Transverse colon (tissue), 3 donors: ENCODE measurements around the gene VMP1.

ENCODE experiments used
- CTCF ChIP-seq, 5 experiments: fragments of 200-600 bp in 3 of 5; fragments of 450-650 bp in 2 of 5; sonication (generic) in 3 of 5; IDR thresholded peaks; 1 replicate in 2 of 5; 2 replicates in 3 of 5; pipeline ENCODE4 v1.5.1; 2016 to 2017; ENCODE audit warnings: antibody characterized with exemption in 5 of 5, inconsistent platforms in 3 of 5, mild to moderate bottlenecking in 2 of 5, moderate library complexity in 1 of 5
- EP300 ChIP-seq: sonication (generic); formaldehyde crosslinking; IDR thresholded peaks from one replicate; pipeline ENCODE4 v1.6.1; 2017; ENCODE audit warnings: antibody characterized with exemption, low read depth
- POLR2A ChIP-seq: fragments of 450-650 bp; IDR thresholded peaks from one replicate; pipeline ENCODE4 v1.6.1; 2016; ENCODE audit warnings: antibody characterized with exemption, mild to moderate bottlenecking, moderate library complexity

- TF ChIP-seq CTCF (IDR thresholded peaks at IDR 0.05), result no peak
- no peak for TF ChIP-seq POLR2A
- TF ChIP-seq EP300, result no peak
Measured at GRCh38 chr17:59767176-59767575, 59.7 kb downstream of the VMP1 start.
